BLaER1 treated with 17β-estradiol and CSF1 and Interleukin-3, amounts not matched to agents 10 nM and 100 nM (cell line): ENCODE measurements around the gene LMNB1.
"Not testable (repeated sequence)": the region's sequence is repeated elsewhere in the genome, so short reads cannot be mapped to it uniquely, and the experiment has no call there.

Experiments
- H3K27ac ChIP-seq, 11 experiments: shearing (Covaris generic); formaldehyde crosslinking; 2 replicates each; pipeline ENCODE4 v1.8.1; 2022
- H3K27me3 ChIP-seq, 11 experiments: shearing (Covaris generic); formaldehyde crosslinking; 2 replicates each; pipeline ENCODE4 v1.8.1; 2022
- H3K36me3 ChIP-seq, 11 experiments: shearing (Covaris generic); formaldehyde crosslinking; 2 replicates each; pipeline ENCODE4 v1.8.1; 2022
- H3K4me1 ChIP-seq, 10 experiments: shearing (Covaris generic); formaldehyde crosslinking; 2 replicates each; pipeline ENCODE4 v1.8.1; 2022
- H3K4me2 ChIP-seq, 11 experiments: shearing (Covaris generic); formaldehyde crosslinking; 2 replicates each; pipeline ENCODE4 v1.8.1; 2022
- H3K4me3 ChIP-seq, 10 experiments: shearing (Covaris generic); formaldehyde crosslinking; 2 replicates each; pipeline ENCODE4 v1.8.1; 2022
- H3K9ac ChIP-seq, 11 experiments: shearing (Covaris generic); formaldehyde crosslinking; 2 replicates each; pipeline ENCODE4 v1.8.1; 2022
- H3K9me3 ChIP-seq, 11 experiments: shearing (Covaris generic); formaldehyde crosslinking; replicated peaks in 1 of 11; 2 replicates each; pipeline ENCODE4 v1.8.1; 2022
- H4K20me1 ChIP-seq, 11 experiments: shearing (Covaris generic); formaldehyde crosslinking; 2 replicates each; pipeline ENCODE4 v1.8.1; 2022
- Cebpa-rat ChIP-seq, 11 experiments: shearing (Covaris generic); IDR thresholded peaks; 2 replicates each; pipeline ENCODE4 v1.8.1; 2022

Gene LMNB1

GRCh38 chr5:126777257-126777974, 480 bp downstream of the LMNB1 start:
- Histone ChIP-seq H3K36me3 (peaks cover 0 to 31% (median 18%) of the 10 kb centered on the region in 11 experiments; a peak in 11 of 22 replicates), H3K27ac (peak overlapping the region; percentile 43 to 100 (median 98); a peak in 21 of 22 replicates), H3K27me3 (no peaks in the 10 kb centered on the region), H3K4me2 (peak overlapping the region; percentile 66 to 97 (median 85)), H4K20me1 (peaks cover 0 to 41% (median 40%) of the 10 kb centered on the region in 11 experiments; a peak in 18 of 22 replicates), H3K4me1 (peaks cover 28 to 45% (median 39%) of the 10 kb centered on the region in 10 experiments), H3K4me3 (peak overlapping the region; percentile 80 to 100 (median 97)), H3K9me3 (0 out of 22 replicates have a peak, but pooled peaks cover 0 to 6% (median 0%) of the 10 kb centered on the region in 11 experiments), H3K9ac (peak overlapping the region; percentile 83 to 100 (median 99))
- TF ChIP-seq Cebpa-rat (IDR thresholded peaks at IDR 0.05) = no peak

GRCh38 chr5:126777975-126778674, 1.2 kb downstream of the LMNB1 start:
- H3K27ac ChIP-seq = peak overlapping the region; percentile 43 to 100 (median 98); a peak in 21 of 22 replicates

GRCh38 chr5:126778675-126779403, 1.9 kb downstream of the LMNB1 start:
- Histone ChIP-seq H3K9me3 (no peaks in the 10 kb centered on the region), H3K4me1 (peaks cover 29 to 49% (median 42%) of the 10 kb centered on the region in 10 experiments), H3K9ac (peak overlapping the region; percentile 83 to 100 (median 99); a peak in 21 of 22 replicates), H3K4me3 (peak overlapping the region; percentile 80 to 100 (median 97)), H3K4me2 (peak overlapping the region; percentile 73 to 97 (median 85)), H3K27ac (peak overlapping the region in 10 of 11 experiments; percentile 30 to 100 (median 98); a peak in 19 of 22 replicates), H4K20me1 (peaks cover 0 to 55% (median 54%) of the 10 kb centered on the region in 11 experiments; a peak in 18 of 22 replicates), H3K27me3 (no peaks in the 10 kb centered on the region), H3K36me3 (peaks cover 0 to 43% (median 24%) of the 10 kb centered on the region in 11 experiments; a peak in 11 of 22 replicates)
- TF ChIP-seq Cebpa-rat (IDR thresholded peaks at IDR 0.05) = no peak

More at GRCh38 chr5:126777975-126778674, 1.2 kb downstream of the LMNB1 start:
- Histone ChIP-seq H3K36me3 (peaks cover 0 to 38% (median 24%) of the 10 kb centered on the region in 11 experiments; a peak in 11 of 22 replicates), H4K20me1 (peaks cover 0 to 48% (median 47%) of the 10 kb centered on the region in 11 experiments; a peak in 18 of 22 replicates), H3K27me3 (no peaks in the 10 kb centered on the region), H3K4me2 (peak overlapping the region; percentile 73 to 97 (median 85)), H3K9ac (peak overlapping the region; percentile 83 to 100 (median 99)), H3K4me3 (peak overlapping the region; percentile 80 to 100 (median 97)), H3K4me1 (peaks cover 29 to 49% (median 43%) of the 10 kb centered on the region in 10 experiments), H3K9me3 (0 out of 22 replicates have a peak, but pooled peaks cover 0 to 6% (median 0%) of the 10 kb centered on the region in 11 experiments)
- no peak for TF ChIP-seq Cebpa-rat (IDR thresholded peaks at IDR 0.05)

DNA sequence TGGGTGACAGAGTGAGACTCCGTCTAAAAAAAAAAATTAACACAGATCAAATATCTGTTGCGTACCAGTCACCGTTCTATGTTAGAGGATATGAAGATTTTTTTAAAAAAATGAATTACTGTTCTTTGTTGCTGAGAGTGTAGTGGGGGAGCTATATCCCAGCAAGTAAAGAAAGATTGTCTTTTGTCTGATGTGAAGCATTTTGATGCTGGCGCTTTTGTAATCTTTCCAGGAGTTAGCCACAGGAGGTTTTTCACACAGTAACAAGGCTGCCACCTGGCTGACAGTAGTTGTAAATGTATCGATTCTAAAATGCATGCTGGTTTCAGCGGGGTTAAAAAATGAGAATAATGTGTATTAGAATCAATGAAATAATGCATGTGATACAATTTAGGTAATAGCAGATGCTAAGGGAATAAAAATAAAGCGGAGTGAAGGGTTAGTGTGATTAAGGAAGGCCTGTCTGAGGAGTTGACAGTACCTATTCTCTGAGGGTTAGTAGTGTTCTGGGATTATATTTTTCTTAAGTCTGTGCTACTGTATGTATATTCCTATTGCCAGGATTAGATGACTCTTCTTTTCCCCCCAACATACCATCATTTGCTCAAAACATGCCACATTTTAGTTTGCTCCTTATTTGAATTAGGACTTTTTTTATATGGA, 3.4 kb downstream of the LMNB1 start:
- Histone ChIP-seq H3K4me2 (peak overlapping the region; percentile 73 to 97 (median 85)), H3K4me3 (peak overlapping the region; percentile 80 to 100 (median 97)), H3K27me3 (no peaks in the 10 kb centered on the region), H3K9ac (peak overlapping the region in 9 of 11 experiments; percentile 93 to 100 (median 99); a peak in 19 of 22 replicates), H3K4me1 (peaks cover 29 to 48% (median 41%) of the 10 kb centered on the region in 10 experiments), H3K9me3 (no peaks in the 10 kb centered on the region), H4K20me1 (peaks cover 0 to 70% (median 69%) of the 10 kb centered on the region in 11 experiments; a peak in 18 of 22 replicates), H3K27ac (peak overlapping the region in 9 of 11 experiments; percentile 92 to 100 (median 99); a peak in 18 of 22 replicates), H3K36me3 (peaks cover 0 to 56% (median 28%) of the 10 kb centered on the region in 11 experiments; a peak in 12 of 22 replicates)
- no peak for TF ChIP-seq Cebpa-rat (IDR thresholded peaks at IDR 0.05)

DNA sequence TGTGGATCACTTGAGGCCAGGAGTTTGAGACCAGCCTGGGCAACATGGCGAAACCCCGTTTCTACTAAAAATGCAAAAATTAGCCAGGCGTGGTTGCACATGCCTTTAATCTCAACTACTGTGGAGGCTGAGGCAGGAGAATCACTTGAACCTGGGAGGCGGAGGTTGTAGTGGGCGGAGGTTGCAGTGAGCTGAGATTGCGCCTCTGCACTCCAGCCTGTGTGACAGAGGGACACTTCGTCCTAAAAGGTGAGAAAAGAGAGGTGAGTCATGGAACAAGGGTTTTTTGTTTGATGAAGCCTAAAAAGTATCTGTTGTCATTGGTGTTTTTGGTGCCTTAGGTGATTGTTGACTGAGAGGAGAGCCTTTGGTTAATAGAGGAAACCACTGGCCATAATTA, 11.5 kb downstream of the LMNB1 start:
- Histone ChIP-seq H3K36me3 (peaks cover 0 to 87% (median 58%) of the 10 kb centered on the region in 11 experiments; a peak in 17 of 22 replicates), H4K20me1 (peaks cover 0 to 100% (median 99%) of the 10 kb centered on the region in 11 experiments; a peak in 18 of 22 replicates), H3K4me1 (peaks cover 8 to 40% (median 24%) of the 10 kb centered on the region in 10 experiments; a peak in 18 of 20 replicates), H3K4me2 (peak overlapping the region in 5 of 11 experiments; percentile 5 to 37 (median 15); a peak in 5 of 22 replicates)
- not testable (repeated sequence) for H3K9me3 ChIP-seq, H3K4me3 ChIP-seq, H3K9ac ChIP-seq, H3K27me3 ChIP-seq, H3K27ac ChIP-seq

GRCh38 chr5:126793097-126793496, 16.2 kb downstream of the LMNB1 start:
- Histone ChIP-seq H4K20me1 (peaks cover 0 to 100% (median 100%) of the 10 kb centered on the region in 11 experiments; a peak in 18 of 22 replicates), H3K27me3 (no peaks in the 10 kb centered on the region), H3K36me3 (peaks cover 0 to 84% (median 48%) of the 10 kb centered on the region in 11 experiments; a peak in 16 of 22 replicates), H3K4me3 (no peak overlapping the region), H3K4me1 (peaks cover 8 to 42% (median 32%) of the 10 kb centered on the region in 10 experiments; a peak in 18 of 20 replicates), H3K9me3 (no peaks in the 10 kb centered on the region), H3K27ac (no peak overlapping the region; a peak in 1 of 22 replicates), H3K9ac (peak overlapping the region in 2 of 11 experiments; percentile 10 to 45; a peak in 2 of 22 replicates), H3K4me2 (peak overlapping the region in 9 of 11 experiments; percentile 1 to 71 (median 21); a peak in 9 of 22 replicates)
- no peak for TF ChIP-seq Cebpa-rat (IDR thresholded peaks at IDR 0.05)

- TF ChIP-seq Cebpa-rat (IDR thresholded peaks at IDR 0.05) = peak in 1 of 11 experiments; percentile 22; a peak in 1 of 22 replicates
- Histone ChIP-seq H4K20me1 (peaks cover 0 to 100% (median 100%) of the 10 kb centered on the region in 11 experiments; a peak in 18 of 22 replicates), H3K4me2 (peak overlapping the region in 6 of 11 experiments; percentile 1 to 71 (median 20); a peak in 9 of 22 replicates)
Observed at GRCh38 chr5:126793648-126794047, 16.7 kb downstream of the LMNB1 start.

More at GRCh38 chr5:126793648-126794047, 16.7 kb downstream of the LMNB1 start:
- Histone ChIP-seq H3K4me1 (peaks cover 8 to 44% (median 34%) of the 10 kb centered on the region in 10 experiments; a peak in 18 of 20 replicates), H3K36me3 (peaks cover 0 to 81% (median 42%) of the 10 kb centered on the region in 11 experiments; a peak in 16 of 22 replicates)
- not testable (repeated sequence) for H3K9me3 ChIP-seq, H3K4me3 ChIP-seq, H3K9ac ChIP-seq, H3K27ac ChIP-seq, H3K27me3 ChIP-seq
